Measurements from ENCODE around the gene RHOD.

Gene RHOD

DNA sequence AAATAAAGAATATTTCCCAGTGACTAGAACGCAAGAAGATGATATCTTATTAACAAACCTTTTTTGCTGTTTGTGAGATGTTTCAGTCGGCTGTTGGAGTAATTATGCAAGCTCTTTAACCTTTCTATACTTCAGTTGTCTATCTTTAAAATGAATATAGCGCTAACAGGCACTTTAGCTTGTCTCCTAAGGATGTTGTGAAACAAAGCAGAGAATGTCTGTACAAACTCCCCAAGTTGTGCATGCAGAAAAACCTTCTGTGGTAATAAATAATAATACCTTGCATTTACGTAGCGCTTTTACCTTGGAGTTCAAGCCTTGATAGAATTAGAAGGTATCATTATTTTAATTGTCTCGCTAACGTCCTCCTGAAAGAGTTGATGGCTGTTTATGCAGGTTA lies 60.5 kb downstream of the RHOD start:
- no peak for DNase-seq (ENCODE audit: low read depth, low spot score)

DNA sequence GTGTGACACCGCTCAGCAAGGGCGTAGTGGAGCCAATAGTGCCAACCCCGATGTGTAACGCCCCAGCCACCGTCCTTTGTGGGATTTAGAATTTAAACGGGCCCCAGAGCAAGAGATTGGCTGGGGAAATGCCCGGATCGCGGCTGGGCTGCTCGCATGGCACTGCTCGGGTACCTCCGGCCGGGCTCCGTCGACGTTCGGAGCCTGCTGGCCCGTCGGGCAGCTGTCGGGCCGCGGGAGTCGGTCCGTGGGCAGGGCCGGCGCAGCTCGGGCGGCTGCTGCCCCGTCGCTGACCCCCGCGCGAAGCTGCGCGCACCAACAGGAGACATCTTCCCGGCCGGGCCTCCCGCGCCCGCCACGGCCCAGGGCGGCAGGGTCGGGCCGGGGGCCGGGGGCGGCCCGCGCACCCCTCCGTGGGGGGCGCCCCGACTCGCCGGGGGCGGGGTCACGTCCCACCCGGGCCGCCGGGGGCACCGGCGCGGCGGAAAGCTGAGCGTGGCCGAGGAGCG lies 61.1 kb downstream of the RHOD start:
- no peak for DNase-seq (ENCODE audit: low read depth, low spot score)

DNA sequence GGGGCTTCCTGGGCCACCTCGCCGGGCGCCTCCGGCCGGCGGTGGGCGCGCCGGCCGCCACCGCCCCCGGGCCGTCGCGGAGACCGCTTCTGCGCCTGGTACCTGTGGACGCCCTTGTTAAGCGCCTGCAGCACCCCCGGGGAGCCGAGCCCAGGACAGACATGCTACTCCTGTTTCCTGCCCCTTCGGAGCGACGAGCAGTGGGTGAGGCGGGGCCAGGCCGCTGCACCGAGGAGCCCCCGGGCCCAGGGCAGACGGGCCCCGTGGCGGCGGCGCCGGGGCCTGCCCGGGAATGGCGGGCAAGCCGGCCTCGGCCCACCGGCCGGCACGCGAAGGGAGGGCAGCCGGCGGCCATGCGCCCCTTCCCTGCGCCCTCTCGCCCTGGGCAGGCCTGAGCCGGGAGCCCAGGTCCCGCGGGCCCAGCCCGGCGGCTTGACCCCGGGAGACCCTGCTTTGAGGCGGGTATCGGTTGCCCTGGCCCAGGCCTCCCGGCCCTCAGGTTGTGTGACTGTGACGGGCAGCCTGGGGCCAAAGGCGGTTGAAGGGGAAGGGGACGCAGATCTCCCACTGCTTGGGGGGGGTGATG lies 61.6 kb downstream of the RHOD start:
- DNase-seq (ENCODE audit: low read depth, low spot score) = no peak

DNA sequence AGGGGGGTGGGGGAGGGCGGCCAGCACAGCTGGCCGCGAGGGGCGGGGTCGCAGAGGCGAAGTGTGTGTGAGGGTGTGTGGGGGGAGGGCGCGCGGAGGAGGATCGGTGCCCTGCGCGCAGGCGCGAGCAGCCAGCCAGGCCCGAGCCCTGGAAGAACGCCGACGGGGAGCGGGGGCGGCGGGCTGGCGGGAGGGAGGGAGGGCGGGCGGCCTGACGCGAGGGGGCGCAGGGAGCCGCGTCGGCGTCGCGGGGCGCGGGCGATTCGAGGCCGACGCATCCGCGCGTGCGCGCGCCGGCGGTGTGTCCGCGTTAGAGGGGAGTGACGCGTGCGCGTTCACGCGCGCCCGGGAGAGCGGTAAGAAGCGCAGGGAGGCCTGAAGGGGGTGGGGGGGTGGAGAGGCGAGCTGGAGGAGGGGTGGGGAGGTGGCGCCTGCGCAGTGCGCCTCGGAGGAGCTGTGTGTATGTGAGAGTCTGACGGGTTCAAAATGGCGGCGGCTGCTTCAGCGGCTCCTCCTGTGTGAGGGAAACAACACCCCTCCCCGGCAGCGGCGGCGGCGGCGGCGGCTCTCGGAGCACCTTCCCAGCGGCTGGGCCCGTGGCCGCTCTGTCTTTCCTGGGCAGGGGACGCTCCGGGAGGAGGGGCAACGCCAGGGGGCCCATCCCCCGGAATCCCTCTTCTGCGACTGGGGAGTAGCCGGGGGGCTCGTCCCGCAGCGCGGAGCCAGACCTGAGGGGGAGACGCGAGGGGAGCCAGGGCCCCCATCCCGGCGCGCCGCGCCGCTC lies 62.3 kb downstream of the RHOD start, which contains the start of gene KDM2A:
Gene KDM2A, plus strand, starts transcription at position 463 of the 784 bp plus-strand sequence. CDS start 2,054 bp downstream, outside the sequence.
- DNase-seq (ENCODE audit: low read depth, low spot score) = peak; percentile 97

DNA sequence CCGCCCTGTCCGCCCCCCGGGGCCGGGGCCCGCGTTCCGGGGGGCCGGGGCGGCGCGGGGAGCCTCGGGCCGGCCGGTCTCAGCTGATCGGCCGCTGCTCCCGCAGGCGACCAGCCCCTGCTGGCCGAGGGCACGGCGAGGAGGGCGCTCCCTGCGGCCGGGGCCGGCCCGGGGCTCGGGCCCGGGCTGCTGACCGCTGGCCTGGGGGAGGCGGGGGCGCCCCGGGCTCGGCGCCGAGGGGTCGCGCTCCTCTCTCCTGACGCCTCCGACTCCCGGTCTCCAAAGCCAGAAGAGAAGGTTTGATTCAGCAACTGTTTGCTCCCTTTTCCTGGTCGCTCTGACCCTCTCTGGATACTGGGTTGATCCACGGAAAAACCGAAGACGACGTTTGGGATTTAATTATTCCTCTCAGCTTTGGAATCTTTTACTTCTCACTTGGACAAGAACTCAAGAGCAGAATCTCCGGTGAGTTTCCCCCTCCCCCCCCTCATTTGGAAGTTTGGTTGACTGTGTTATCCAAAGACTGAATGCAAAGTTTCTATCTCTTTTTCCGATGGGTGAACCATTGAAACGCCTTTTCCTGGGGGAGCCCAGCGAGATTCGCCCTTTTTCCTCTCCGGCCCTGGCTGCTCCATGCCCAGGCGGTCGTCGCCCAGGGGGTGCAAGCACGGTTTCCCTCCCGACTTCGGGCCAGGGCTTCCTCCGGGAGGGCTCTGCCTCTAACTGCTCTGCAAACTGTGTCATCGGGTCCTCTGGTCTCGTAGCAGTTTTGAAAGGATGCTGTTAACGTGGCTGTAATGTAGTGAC lies 63.1 kb downstream of the RHOD start:
- no peak for DNase-seq (ENCODE audit: low read depth, low spot score)

DNA sequence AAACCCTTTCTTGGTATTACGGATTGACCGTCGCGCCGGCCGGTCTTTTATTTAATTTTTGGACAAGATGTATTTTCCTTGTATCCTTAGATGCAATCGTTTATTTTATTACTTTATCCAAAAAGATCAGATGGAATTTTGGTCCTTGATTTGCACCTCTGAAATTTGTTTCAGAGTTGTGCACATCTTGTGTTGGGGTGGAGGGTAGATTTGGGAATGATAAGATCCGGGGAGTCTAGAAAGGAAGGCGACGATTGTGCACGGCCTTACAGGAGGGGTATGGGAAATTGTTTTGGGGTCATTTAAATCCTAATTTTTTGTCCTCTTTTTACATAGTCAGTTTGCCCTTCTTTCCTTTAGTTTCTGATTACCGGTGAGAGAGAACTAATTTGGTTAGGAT lies 63.8 kb downstream of the RHOD start:
- no peak for DNase-seq (ENCODE audit: low read depth, low spot score)

DNA sequence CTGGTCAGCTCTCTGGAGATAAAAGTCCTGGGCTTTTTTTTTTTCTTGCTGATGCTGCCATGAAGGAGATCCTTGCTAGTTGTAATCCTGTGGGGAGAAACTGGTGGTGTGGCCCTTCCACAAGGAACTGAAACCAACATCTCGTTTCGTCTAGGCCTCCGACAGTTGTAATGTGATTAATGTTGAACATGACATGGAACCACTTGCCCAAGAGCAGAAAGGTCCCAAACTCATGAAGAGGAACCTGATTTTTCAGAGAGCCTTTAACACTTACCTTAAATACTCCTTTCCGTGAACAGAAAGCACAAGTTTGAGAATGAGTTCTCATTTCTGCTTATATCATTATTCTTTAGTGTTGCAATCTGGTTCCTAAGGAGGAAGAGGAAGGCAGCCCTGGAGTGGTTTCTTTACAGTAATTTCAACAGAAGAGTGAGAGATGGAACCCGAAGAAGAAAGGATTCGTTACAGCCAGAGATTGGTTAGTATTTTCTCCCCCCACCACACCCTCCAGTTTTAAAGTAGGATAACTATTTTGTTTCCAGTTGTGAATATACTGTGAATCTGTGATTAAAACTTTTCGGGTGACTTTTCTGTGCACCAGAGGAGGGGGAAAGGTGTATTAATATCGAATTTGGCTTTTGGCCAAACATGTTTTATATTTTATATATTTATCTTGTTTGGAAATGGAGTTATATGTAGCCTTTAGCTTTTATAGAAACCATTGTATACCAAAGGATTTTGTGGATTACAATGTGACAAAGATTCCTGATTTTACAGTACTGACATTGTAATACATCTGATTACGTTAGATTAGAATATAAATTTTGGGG lies 64.4 kb downstream of the RHOD start:
- DNase-seq (ENCODE audit: low read depth, low spot score) = no peak

Measured in activated CD4-positive, CD25-positive, alpha-beta regulatory T cell treated with anti-CD3 and anti-CD28 coated beads, Interleukin-2, amount 50 U/mL, for 16 hours (primary cell).